Measurements from ENCODE around the gene CTDSP1. TPM values are rescaled to one million over a fixed set of nuclear protein-coding genes. Genes with fewer than 3 reads are reported as not detected.

Gene CTDSP1
- total RNA-seq, 1 donor from 2014 or later: 41.8 TPM

- Mint-ChIP-seq H3K4me1 (ENCODE audit: low read depth, unreplicated experiment) (no peaks in the 10 kb centered on the region), H3K27me3 (ENCODE audit: low read depth, unreplicated experiment) (peaks cover 30% of the 10 kb centered on the region), H3K9me3 (ENCODE audit: unreplicated experiment) (peaks cover 4% of the 10 kb centered on the region), H3K27ac (ENCODE audit: unreplicated experiment) (no peak overlapping the region), H3K4me3 (ENCODE audit: unreplicated experiment) (no peak overlapping the region), H3K36me3 (ENCODE audit: low read depth, unreplicated experiment) (no peaks in the 10 kb centered on the region)
- no peak overlapping the region for H3K27ac ChIP-seq (ENCODE audit: low read depth, low read length)
- DNase-seq (ENCODE audit: low read depth) (no peak), FAIRE-seq (no peak)
- H3K27me3 ChIP-seq (ENCODE audit: insufficient read depth, low read length): peaks cover 6% of the 10 kb centered on the region
- no peak overlapping the region for H3K4me3 ChIP-seq (ENCODE audit: insufficient read depth, low read depth, low read length)
- H2AFZ ChIP-seq (ENCODE audit: low read depth, low read length): no peak overlapping the region
- TF ChIP-seq CTCF (IDR thresholded peaks at IDR 0.05; ENCODE audit: insufficient read depth, low read depth, low read length) (no peak), EZH2 (IDR thresholded peaks at IDR 0.05; ENCODE audit: insufficient read depth, low read length) (no peak)
- H3K4me1 ChIP-seq (ENCODE audit: insufficient read depth, low read length): no peaks in the 10 kb centered on the region
- H3K4me2 ChIP-seq (ENCODE audit: low read length): no peak overlapping the region
- H3K79me2 ChIP-seq (ENCODE audit: insufficient read depth, low read length): no peaks in the 10 kb centered on the region
- H3K9ac ChIP-seq (ENCODE audit: low read length): no peak overlapping the region
- no peaks in the 10 kb centered on the region for H3K36me3 ChIP-seq (ENCODE audit: insufficient read depth, low read length)
- no peaks in the 10 kb centered on the region for H4K20me1 ChIP-seq (ENCODE audit: insufficient read depth, low read length)
- H3K9me3 ChIP-seq (ENCODE audit: insufficient read depth, low read depth, low read length): no peaks in the 10 kb centered on the region
Observed at GRCh38 chr2:218432676-218433365, 33.2 kb downstream of the CTDSP1 start.

GRCh38 chr2:218434456-218434855 lies 34.8 kb downstream of the CTDSP1 start:
- Histone ChIP-seq H3K9ac (ENCODE audit: low read length) (no peak overlapping the region), H3K9me3 (ENCODE audit: insufficient read depth, low read depth, low read length) (no peaks in the 10 kb centered on the region), H3K27me3 (ENCODE audit: insufficient read depth, low read length) (peaks cover 6% of the 10 kb centered on the region), H3K4me3 (ENCODE audit: insufficient read depth, low read depth, low read length) (no peak overlapping the region), H3K4me1 (ENCODE audit: insufficient read depth, low read length) (no peaks in the 10 kb centered on the region), H4K20me1 (ENCODE audit: insufficient read depth, low read length) (no peaks in the 10 kb centered on the region), H3K36me3 (ENCODE audit: insufficient read depth, low read length) (no peaks in the 10 kb centered on the region), H2AFZ (ENCODE audit: low read depth, low read length) (no peak overlapping the region), H3K4me2 (ENCODE audit: low read length) (no peak overlapping the region), H3K27ac (ENCODE audit: low read depth, low read length) (no peak overlapping the region), H3K79me2 (ENCODE audit: insufficient read depth, low read length) (no peaks in the 10 kb centered on the region)
- H3K4me3 Mint-ChIP-seq (ENCODE audit: unreplicated experiment): no peak overlapping the region
- H3K9me3 Mint-ChIP-seq (ENCODE audit: unreplicated experiment): peaks cover 2% of the 10 kb centered on the region
- DNase-seq (ENCODE audit: low read depth) (no peak), FAIRE-seq (no peak)
- no peak overlapping the region for H3K27ac Mint-ChIP-seq (ENCODE audit: unreplicated experiment)
- H3K4me1 Mint-ChIP-seq (ENCODE audit: low read depth, unreplicated experiment): no peaks in the 10 kb centered on the region
- TF ChIP-seq CTCF (IDR thresholded peaks at IDR 0.05; ENCODE audit: insufficient read depth, low read depth, low read length) (no peak), EZH2 (IDR thresholded peaks at IDR 0.05; ENCODE audit: insufficient read depth, low read length) (no peak)
- peaks cover 28% of the 10 kb centered on the region for H3K27me3 Mint-ChIP-seq (ENCODE audit: low read depth, unreplicated experiment)
- no peaks in the 10 kb centered on the region for H3K36me3 Mint-ChIP-seq (ENCODE audit: low read depth, unreplicated experiment)

Data from astrocyte (in vitro differentiated cells and primary cell).